Activated CD4-positive, alpha-beta T cell treated with anti-CD3 and anti-CD28 coated beads, Interleukin-2, amount 10 ng/mL, durations not matched to agents 7 days and 5 days (primary cell): Measurements from ENCODE around the gene ENDOU. TPM values are rescaled to one million over a fixed set of nuclear protein-coding genes. Genes with fewer than 3 reads are reported as not detected.

Experiments
- CTCF ChIA-PET: fragments of 350-600 bp; sonication (Branson Sonifier 250); formaldehyde crosslinking; loops from one replicate; lab custom pipeline; 2021; ENCODE audit warnings: antibody characterized with exemption; lab: Charles Lee
- POLR2A ChIA-PET: fragments of 350-600 bp; sonication (Branson Sonifier 250); formaldehyde crosslinking; loops from one replicate; lab custom pipeline; 2021; ENCODE audit warnings: antibody characterized with exemption; lab: Charles Lee
- DNase-seq: peaks from one replicate; pipeline ENCODE4 v3.0.0-alpha.2; 2020
- H3K27ac Mint-ChIP-seq: one replicate; pipeline ENCODE4 v1.8.0; 2021; ENCODE audit warnings: mild to moderate bottlenecking, moderate library complexity, mixed read lengths
- H3K27me3 Mint-ChIP-seq: one replicate; pipeline ENCODE4 v1.8.0; 2021; ENCODE audit warnings: mixed read lengths
- H3K36me3 Mint-ChIP-seq: one replicate; pipeline ENCODE4 v1.8.0; 2021; ENCODE audit warnings: low read depth, mixed read lengths
- H3K4me1 Mint-ChIP-seq: one replicate; pipeline ENCODE4 v1.8.0; 2021; ENCODE audit warnings: mixed read lengths
- H3K4me3 Mint-ChIP-seq: one replicate; pipeline ENCODE4 v1.8.0; 2021; ENCODE audit warnings: mild to moderate bottlenecking, moderate library complexity, mixed read lengths
- H3K9me3 Mint-ChIP-seq: one replicate; pipeline ENCODE4 v1.8.0; 2021; ENCODE audit warnings: mixed read lengths
- total RNA-seq, 2 experiments: library from RNA; stranded (reverse); gene quantifications; one replicate each; pipeline ENCODE4 v1.2.3, GENCODE V29; 2021

The ENDOU gene
- total RNA-seq, 2 experiments from 2014 or later: not detected

DNA sequence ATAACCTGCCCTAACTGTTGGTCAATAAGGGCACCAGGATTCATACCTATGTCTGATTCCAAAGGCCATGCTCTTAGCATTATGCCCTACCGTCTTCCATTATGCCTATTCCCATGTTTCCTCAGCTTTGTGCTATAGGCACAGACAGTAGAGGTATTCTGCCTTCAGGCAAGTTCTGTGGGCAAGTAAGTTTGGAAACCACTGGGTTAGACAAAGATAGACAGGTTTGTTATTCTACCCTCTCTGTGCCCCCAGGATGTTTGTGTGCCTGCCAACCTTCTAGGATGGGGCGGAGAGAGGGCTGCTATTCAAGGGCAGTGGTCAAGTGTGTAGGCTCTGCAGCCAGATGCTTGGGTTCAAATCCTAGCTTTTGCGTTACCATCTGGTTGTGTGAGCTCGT, 28.8 kb upstream of the ENDOU start:
- ChIA-PET POLR2A (no interaction called here), CTCF (interaction anchor here (0.9 to 10.5 kb wide), 8 partner anchors 9 to 84 kb away, joined by 3 to 162 read pairs (median 6); no protein-coding TSS in a partner anchor)
- H3K4me1 Mint-ChIP-seq: peaks cover 24% of the 10 kb centered on the region
- H3K27ac Mint-ChIP-seq: no peak overlapping the region
- H3K27me3 Mint-ChIP-seq: no peaks in the 10 kb centered on the region
- no peak for DNase-seq
- no peak overlapping the region for H3K4me3 Mint-ChIP-seq
- no peaks in the 10 kb centered on the region for H3K36me3 Mint-ChIP-seq
- H3K9me3 Mint-ChIP-seq: no peaks in the 10 kb centered on the region

GRCh38 chr12:47753021-47754001, 28.0 kb upstream of the ENDOU start:
- Mint-ChIP-seq H3K27me3 (no peaks in the 10 kb centered on the region), H3K36me3 (no peaks in the 10 kb centered on the region), H3K4me1 (peaks cover 20% of the 10 kb centered on the region), H3K4me3 (no peak overlapping the region), H3K9me3 (no peaks in the 10 kb centered on the region), H3K27ac (no peak overlapping the region)
- ChIA-PET POLR2A (no interaction called here), CTCF (interaction anchor here (0.7 to 10.5 kb wide), 8 partner anchors 9 to 85 kb away, joined by 3 to 162 read pairs (median 6); no protein-coding TSS in a partner anchor)
- no peak for DNase-seq

DNA sequence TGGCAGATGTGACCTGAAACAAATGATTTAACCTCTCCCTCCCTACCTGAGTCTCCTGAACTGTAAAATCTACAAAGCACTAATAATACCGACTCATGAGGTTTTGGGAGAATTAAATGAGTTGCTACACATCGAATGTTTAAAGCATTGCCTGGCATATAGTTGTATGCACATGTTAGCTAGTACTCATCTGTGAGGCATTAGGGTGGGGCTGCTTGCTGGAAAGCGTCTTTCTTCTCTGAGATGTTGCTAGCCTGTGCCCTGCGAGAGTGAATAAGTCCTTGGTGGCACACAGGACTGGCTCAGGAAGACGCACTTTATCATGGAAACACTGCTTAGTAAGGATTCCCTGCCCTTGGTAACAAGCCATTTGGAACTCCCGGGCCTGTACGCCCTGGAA, 27.3 kb upstream of the ENDOU start:
- no peak overlapping the region for H3K27ac Mint-ChIP-seq
- no peak overlapping the region for H3K4me3 Mint-ChIP-seq
- no peaks in the 10 kb centered on the region for H3K27me3 Mint-ChIP-seq
- peaks cover 16% of the 10 kb centered on the region for H3K4me1 Mint-ChIP-seq
- no peak for DNase-seq
- ChIA-PET POLR2A (no interaction called here), CTCF (interaction anchor here (0.7 to 4.2 kb wide), 6 partner anchors 9 to 37 kb away, joined by 3 to 18 read pairs (median 6); no protein-coding TSS in a partner anchor)
- H3K9me3 Mint-ChIP-seq: no peaks in the 10 kb centered on the region
- H3K36me3 Mint-ChIP-seq: no peaks in the 10 kb centered on the region

DNA sequence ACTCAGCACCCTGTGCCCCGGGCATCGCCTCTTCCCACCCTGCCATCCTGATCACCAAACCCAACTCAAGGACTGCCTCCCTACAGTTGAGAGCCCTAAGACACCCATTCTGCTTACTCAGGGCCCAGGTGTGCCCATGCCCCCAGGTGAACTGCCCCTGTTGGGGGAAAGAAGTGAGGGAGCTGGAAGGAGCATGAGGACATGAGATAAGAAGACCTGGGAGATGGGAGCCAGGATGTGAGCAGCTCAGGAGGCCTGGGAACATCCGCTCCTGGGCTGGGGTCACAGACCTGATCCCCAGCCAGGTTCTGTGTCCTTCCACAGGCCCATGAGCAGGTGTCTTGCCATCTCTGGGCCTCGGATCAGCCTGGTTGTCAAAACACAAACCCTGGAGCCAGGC, 26.8 kb upstream of the ENDOU start:
- Mint-ChIP-seq H3K4me1 (peaks cover 15% of the 10 kb centered on the region), H3K4me3 (no peak overlapping the region), H3K9me3 (no peaks in the 10 kb centered on the region), H3K27ac (no peak overlapping the region), H3K36me3 (no peaks in the 10 kb centered on the region), H3K27me3 (no peaks in the 10 kb centered on the region)
- CTCF ChIA-PET: interaction anchor here (0.6 to 3.1 kb wide), 4 partner anchors 9 to 21 kb away, joined by 3 to 10 read pairs (median 9); no protein-coding TSS in a partner anchor
- DNase-seq: no peak
- POLR2A ChIA-PET: no interaction called here

DNA sequence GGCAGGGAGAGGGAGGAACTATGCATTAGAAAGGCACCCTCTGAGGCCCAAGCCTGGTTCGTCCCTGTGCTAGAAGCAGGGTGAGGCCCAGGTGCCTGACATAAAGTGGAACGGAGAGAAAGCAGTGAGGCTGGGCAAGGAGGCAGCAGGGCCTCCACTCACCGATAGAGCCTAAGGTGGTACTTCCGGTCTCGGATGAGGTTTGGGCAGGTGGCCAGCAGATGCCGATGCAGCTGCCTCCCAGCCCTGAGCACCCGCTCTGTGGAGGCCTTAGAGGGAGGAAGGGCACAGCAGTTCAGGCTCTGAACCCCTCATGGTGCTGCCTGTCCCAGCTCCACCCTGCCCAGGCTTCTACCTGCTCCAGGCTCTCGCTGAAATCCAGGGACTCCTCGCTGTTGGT, 26.3 kb upstream of the ENDOU start:
- no peaks in the 10 kb centered on the region for H3K27me3 Mint-ChIP-seq
- POLR2A ChIA-PET: no interaction called here

GRCh38 chr12:47750916-47751470, 25.7 kb upstream of the ENDOU start:
- H3K9me3 Mint-ChIP-seq: no peaks in the 10 kb centered on the region
- H3K27me3 Mint-ChIP-seq: no peaks in the 10 kb centered on the region
- no peak overlapping the region for H3K4me3 Mint-ChIP-seq
- H3K27ac Mint-ChIP-seq: no peak overlapping the region
- ChIA-PET POLR2A (no interaction called here), CTCF (interaction anchor here (2.0 to 3.1 kb wide), 3 partner anchors 7 to 16 kb away, joined by 8 to 10 read pairs (median 10); no protein-coding TSS in a partner anchor)
- H3K36me3 Mint-ChIP-seq: no peaks in the 10 kb centered on the region
- DNase-seq: no peak
- H3K4me1 Mint-ChIP-seq: peaks cover 13% of the 10 kb centered on the region

More for the DNA sequence above, 26.3 kb upstream of the ENDOU start:
- H3K36me3 Mint-ChIP-seq: no peaks in the 10 kb centered on the region
- CTCF ChIA-PET: interaction anchor here (0.6 to 3.1 kb wide), 4 partner anchors 8 to 20 kb away, joined by 3 to 10 read pairs (median 9); no protein-coding TSS in a partner anchor
- peaks cover 15% of the 10 kb centered on the region for H3K4me1 Mint-ChIP-seq
- no peak overlapping the region for H3K27ac Mint-ChIP-seq
- H3K9me3 Mint-ChIP-seq: no peaks in the 10 kb centered on the region
- no peak overlapping the region for H3K4me3 Mint-ChIP-seq
- DNase-seq: no peak

DNA sequence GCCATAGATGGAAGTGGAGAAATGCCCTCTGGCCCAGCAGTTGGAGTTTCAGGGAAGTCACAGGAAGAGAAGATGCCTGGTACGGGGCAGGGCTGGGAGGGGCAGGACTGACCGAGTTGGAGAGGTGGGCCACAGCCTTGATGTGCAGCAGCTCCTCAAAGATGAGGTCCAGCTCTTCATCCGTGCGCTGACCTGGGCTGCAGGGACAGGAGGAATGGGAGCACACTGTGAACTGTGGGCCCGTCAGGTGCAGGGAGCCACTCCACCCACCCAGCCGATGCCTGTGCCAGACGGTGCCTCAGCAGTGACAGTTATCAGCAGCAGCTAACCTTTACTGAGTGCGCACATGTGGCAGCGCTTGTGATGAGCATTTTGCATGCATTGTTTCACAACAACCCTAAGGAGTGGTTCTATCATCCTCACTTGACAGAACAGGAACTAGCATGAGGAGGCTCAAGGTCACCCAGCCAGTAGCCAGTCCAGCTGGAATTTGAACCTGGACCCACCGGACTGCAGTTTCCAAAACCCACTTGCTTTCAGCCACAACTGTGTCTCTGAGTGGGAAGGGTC, 25.0 kb upstream of the ENDOU start:
- H3K4me3 Mint-ChIP-seq: no peak overlapping the region
- DNase-seq: no peak
- no peaks in the 10 kb centered on the region for H3K9me3 Mint-ChIP-seq
- ChIA-PET CTCF (interaction anchor here (2.0 to 3.1 kb wide), 2 partner anchors 9 to 16 kb away, joined by 8 to 10 read pairs; no protein-coding TSS in a partner anchor), POLR2A (no interaction called here)
- H3K27ac Mint-ChIP-seq: no peak overlapping the region
- H3K4me1 Mint-ChIP-seq: peaks cover 7% of the 10 kb centered on the region
- H3K27me3 Mint-ChIP-seq: no peaks in the 10 kb centered on the region
- no peaks in the 10 kb centered on the region for H3K36me3 Mint-ChIP-seq

DNA sequence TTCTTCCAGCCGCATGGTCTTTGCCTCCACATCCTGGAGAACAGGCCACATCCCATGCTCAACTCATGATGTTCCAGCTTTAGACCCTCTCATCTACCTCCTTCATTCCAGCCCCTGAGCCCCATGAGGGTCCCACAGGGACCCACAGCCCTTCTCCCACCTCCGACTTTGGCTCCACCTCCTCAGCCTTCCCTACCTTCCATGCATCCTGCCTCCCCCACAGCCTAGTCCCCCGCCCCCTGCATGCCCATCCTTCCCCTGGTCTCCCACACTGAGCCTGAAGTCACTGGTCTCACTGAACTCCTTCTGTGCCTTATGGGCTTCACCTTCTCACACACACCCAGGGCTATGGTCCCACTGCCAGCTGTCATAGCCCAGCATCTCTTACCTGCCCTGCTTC, 23.6 kb upstream of the ENDOU start:
- CTCF ChIA-PET: interaction anchor here (9.8 kb wide), 1 partner anchor 10 kb away, joined by 162 read pairs; the partner anchor contains the start of gene RAPGEF3
- no peak overlapping the region for H3K27ac Mint-ChIP-seq

GRCh38 chr12:47748507-47748828, 23.2 kb upstream of the ENDOU start:
- no peaks in the 10 kb centered on the region for H3K9me3 Mint-ChIP-seq
- CTCF ChIA-PET: interaction anchor here (0.9 to 9.8 kb wide), 3 partner anchors 10 to 89 kb away, joined by 3 to 162 read pairs (median 5); partner anchors contain the start of gene RAPGEF3

More for the DNA sequence above, 23.6 kb upstream of the ENDOU start:
- DNase-seq: no peak
- POLR2A ChIA-PET: no interaction called here
- Mint-ChIP-seq H3K27me3 (peaks cover 5% of the 10 kb centered on the region), H3K4me3 (no peak overlapping the region), H3K9me3 (no peaks in the 10 kb centered on the region), H3K4me1 (peaks cover 2% of the 10 kb centered on the region), H3K36me3 (no peaks in the 10 kb centered on the region)

GRCh38 chr12:47747596-47748506, 22.6 kb upstream of the ENDOU start:
- Mint-ChIP-seq H3K9me3 (no peaks in the 10 kb centered on the region), H3K27ac (no peak overlapping the region), H3K27me3 (peaks cover 8% of the 10 kb centered on the region), H3K36me3 (no peaks in the 10 kb centered on the region), H3K4me1 (no peaks in the 10 kb centered on the region), H3K4me3 (no peak overlapping the region)
- ChIA-PET POLR2A (no interaction called here), CTCF (interaction anchor here (0.9 to 9.8 kb wide), 7 partner anchors 11 to 90 kb away, joined by 3 to 162 read pairs (median 4); partner anchors contain the start of gene RAPGEF3)
- DNase-seq: no peak

More at GRCh38 chr12:47748507-47748828, 23.2 kb upstream of the ENDOU start:
- Mint-ChIP-seq H3K4me1 (peaks cover 2% of the 10 kb centered on the region), H3K27ac (no peak overlapping the region), H3K36me3 (no peaks in the 10 kb centered on the region), H3K4me3 (no peak overlapping the region), H3K27me3 (peaks cover 8% of the 10 kb centered on the region)
- POLR2A ChIA-PET: no interaction called here
- DNase-seq: no peak

DNA sequence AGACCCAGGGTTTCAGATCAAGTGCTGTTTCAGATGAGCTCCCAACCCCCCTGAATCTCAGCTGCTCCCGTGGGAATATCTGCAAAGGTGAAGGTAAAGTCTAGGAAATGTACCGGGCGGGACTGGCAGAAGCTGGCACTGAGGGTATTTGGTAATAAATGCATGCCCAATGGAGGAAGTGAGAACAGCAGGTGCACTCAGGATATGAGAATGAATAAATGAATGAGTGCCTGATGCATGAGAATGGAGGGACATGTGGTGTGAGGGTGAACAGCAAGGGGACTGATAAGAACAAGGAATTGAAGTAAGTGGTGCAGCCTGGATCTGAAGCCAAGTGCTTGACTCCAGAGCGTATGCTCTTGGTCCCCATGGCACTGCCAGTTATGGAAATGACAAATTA, 21.8 kb upstream of the ENDOU start:
- Mint-ChIP-seq H3K4me3 (no peak overlapping the region), H3K27ac (no peak overlapping the region), H3K36me3 (no peaks in the 10 kb centered on the region), H3K27me3 (peaks cover 8% of the 10 kb centered on the region), H3K4me1 (peaks cover 3% of the 10 kb centered on the region), H3K9me3 (no peaks in the 10 kb centered on the region)
- CTCF ChIA-PET: interaction anchor here (0.9 to 9.8 kb wide), 7 partner anchors 11 to 91 kb away, joined by 3 to 162 read pairs (median 5); partner anchors contain the start of gene RAPGEF3
- no peak for DNase-seq
- POLR2A ChIA-PET: no interaction called here
